ENCODE results near the gene AGPS.

Gene AGPS

GRCh38 chr2:177568390-177568789 is 175.8 kb downstream of the AGPS start:
- Histone ChIP-seq H3K36me3 (no peaks in the 10 kb centered on the region), H3K27me3 (no peaks in the 10 kb centered on the region), H3K4me3 (no peak overlapping the region), H3K4me2 (no peak overlapping the region), H3K27ac (no peak overlapping the region), H4K20me1 (no peaks in the 10 kb centered on the region), H3K4me1 (no peaks in the 10 kb centered on the region), H3K9me3 (no peaks in the 10 kb centered on the region), H3K9ac (no peak overlapping the region)
- no peak for TF ChIP-seq Cebpa-rat (IDR thresholded peaks at IDR 0.05)

- no peak overlapping the region for H3K4me3 ChIP-seq
- no peaks in the 10 kb centered on the region for H3K36me3 ChIP-seq
- no peak for TF ChIP-seq Cebpa-rat (IDR thresholded peaks at IDR 0.05)
- H3K4me1 ChIP-seq, result no peaks in the 10 kb centered on the region
- H3K27ac ChIP-seq, result no peak overlapping the region
- no peaks in the 10 kb centered on the region for H3K9me3 ChIP-seq
- H3K4me2 ChIP-seq, result no peak overlapping the region
- no peak overlapping the region for H3K9ac ChIP-seq
- H3K27me3 ChIP-seq, result no peaks in the 10 kb centered on the region
- no peaks in the 10 kb centered on the region for H4K20me1 ChIP-seq
Observed at GRCh38 chr2:177568893-177569292, 176.3 kb downstream of the AGPS start.

GRCh38 chr2:177572236-177572671 is 179.7 kb downstream of the AGPS start:
- no peak overlapping the region for H3K27ac ChIP-seq
- no peak for TF ChIP-seq Cebpa-rat (IDR thresholded peaks at IDR 0.05)
- H4K20me1 ChIP-seq, result no peaks in the 10 kb centered on the region
- no peaks in the 10 kb centered on the region for H3K9me3 ChIP-seq
- H3K4me3 ChIP-seq, result no peak overlapping the region
- H3K4me1 ChIP-seq, result no peaks in the 10 kb centered on the region
- H3K9ac ChIP-seq, result no peak overlapping the region
- no peak overlapping the region for H3K4me2 ChIP-seq
- no peaks in the 10 kb centered on the region for H3K27me3 ChIP-seq
- H3K36me3 ChIP-seq, result no peaks in the 10 kb centered on the region

GRCh38 chr2:177573120-177573519 is 180.5 kb downstream of the AGPS start:
- no peaks in the 10 kb centered on the region for H3K36me3 ChIP-seq
- no peaks in the 10 kb centered on the region for H3K4me1 ChIP-seq
- TF ChIP-seq Cebpa-rat (IDR thresholded peaks at IDR 0.05), result no peak
- no peaks in the 10 kb centered on the region for H3K9me3 ChIP-seq
- no peaks in the 10 kb centered on the region for H3K27me3 ChIP-seq
- H3K9ac ChIP-seq, result no peak overlapping the region
- H3K27ac ChIP-seq, result no peak overlapping the region
- H4K20me1 ChIP-seq, result no peaks in the 10 kb centered on the region
- H3K4me3 ChIP-seq, result no peak overlapping the region
- H3K4me2 ChIP-seq, result no peak overlapping the region

- no peak for TF ChIP-seq Cebpa-rat (IDR thresholded peaks at IDR 0.05)
- Histone ChIP-seq H3K9ac (no peak overlapping the region), H3K27me3 (no peaks in the 10 kb centered on the region), H3K4me2 (no peak overlapping the region), H3K4me1 (no peaks in the 10 kb centered on the region), H3K4me3 (no peak overlapping the region), H3K27ac (no peak overlapping the region), H3K36me3 (no peaks in the 10 kb centered on the region), H3K9me3 (no peaks in the 10 kb centered on the region), H4K20me1 (no peaks in the 10 kb centered on the region)
Observed at GRCh38 chr2:177574356-177574755, 181.8 kb downstream of the AGPS start.

GRCh38 chr2:177575358-177575757 is 182.8 kb downstream of the AGPS start:
- TF ChIP-seq Cebpa-rat (IDR thresholded peaks at IDR 0.05), result no peak
- Histone ChIP-seq H3K9me3 (no peaks in the 10 kb centered on the region), H3K4me3 (no peak overlapping the region), H3K27me3 (no peaks in the 10 kb centered on the region), H3K4me1 (no peaks in the 10 kb centered on the region), H3K4me2 (no peak overlapping the region), H3K36me3 (no peaks in the 10 kb centered on the region), H4K20me1 (no peaks in the 10 kb centered on the region), H3K27ac (no peak overlapping the region), H3K9ac (no peak overlapping the region)

GRCh38 chr2:177577075-177577474 is 184.5 kb downstream of the AGPS start:
- no peak overlapping the region for H3K4me2 ChIP-seq
- no peak for TF ChIP-seq Cebpa-rat (IDR thresholded peaks at IDR 0.05)
- H3K4me3 ChIP-seq, result no peak overlapping the region
- no peak overlapping the region for H3K27ac ChIP-seq
- no peak overlapping the region for H3K9ac ChIP-seq
- H4K20me1 ChIP-seq, result no peaks in the 10 kb centered on the region
- no peaks in the 10 kb centered on the region for H3K9me3 ChIP-seq
- no peaks in the 10 kb centered on the region for H3K27me3 ChIP-seq
- H3K4me1 ChIP-seq, result no peaks in the 10 kb centered on the region
- no peaks in the 10 kb centered on the region for H3K36me3 ChIP-seq

- H3K27ac ChIP-seq, result no peak overlapping the region
- no peak overlapping the region for H3K4me2 ChIP-seq
- no peaks in the 10 kb centered on the region for H3K27me3 ChIP-seq
- H3K9me3 ChIP-seq, result no peaks in the 10 kb centered on the region
- no peaks in the 10 kb centered on the region for H3K4me1 ChIP-seq
- H3K36me3 ChIP-seq, result no peaks in the 10 kb centered on the region
- no peak overlapping the region for H3K4me3 ChIP-seq
- TF ChIP-seq Cebpa-rat (IDR thresholded peaks at IDR 0.05), result no peak
- H4K20me1 ChIP-seq, result no peaks in the 10 kb centered on the region
- no peak overlapping the region for H3K9ac ChIP-seq
Observed at GRCh38 chr2:177578454-177578853, 185.9 kb downstream of the AGPS start.

GRCh38 chr2:177579486-177580036 is 187.0 kb downstream of the AGPS start:
- no peak overlapping the region for H3K4me2 ChIP-seq
- H3K4me1 ChIP-seq, result no peaks in the 10 kb centered on the region
- H3K9ac ChIP-seq, result no peak overlapping the region
- no peaks in the 10 kb centered on the region for H3K9me3 ChIP-seq
- no peak for TF ChIP-seq Cebpa-rat (IDR thresholded peaks at IDR 0.05)
- H3K27ac ChIP-seq, result no peak overlapping the region
- H3K36me3 ChIP-seq, result no peaks in the 10 kb centered on the region
- H3K4me3 ChIP-seq, result no peak overlapping the region
- no peaks in the 10 kb centered on the region for H4K20me1 ChIP-seq
- H3K27me3 ChIP-seq, result no peaks in the 10 kb centered on the region

- H4K20me1 ChIP-seq, result no peaks in the 10 kb centered on the region
- no peak overlapping the region for H3K4me3 ChIP-seq
- H3K9me3 ChIP-seq, result no peaks in the 10 kb centered on the region
- H3K9ac ChIP-seq, result no peak overlapping the region
- TF ChIP-seq Cebpa-rat (IDR thresholded peaks at IDR 0.05), result no peak
- H3K27ac ChIP-seq, result no peak overlapping the region
- no peaks in the 10 kb centered on the region for H3K36me3 ChIP-seq
- no peaks in the 10 kb centered on the region for H3K27me3 ChIP-seq
- no peak overlapping the region for H3K4me2 ChIP-seq
- H3K4me1 ChIP-seq, result no peaks in the 10 kb centered on the region
Observed at GRCh38 chr2:177582000-177582399, 189.4 kb downstream of the AGPS start.
